Subcutaneous adipose tissue (tissue), 4 donors: Measurements from ENCODE around the gene MGRN1. TPM values are rescaled to one million over a fixed set of nuclear protein-coding genes. Genes with fewer than 3 reads are reported as not detected.

ENCODE experiments used
- total RNA-seq, 4 donors: library from RNA; depleted of rRNA; stranded (reverse); fragments of >200 nt; gene quantifications; one replicate each; pipeline ENCODE4 v1.1.0, GENCODE V29; 2016
- TF ChIP-seq, protein P1 (sequence below): fragments of 450-650 bp; IDR thresholded peaks from one replicate; pipeline ENCODE4 v1.5.1; 2016; ENCODE audit warnings: low read depth, mild to moderate bottlenecking, control low read depth, antibody characterized with exemption, moderate library complexity

Gene MGRN1
- total RNA-seq, 4 donors from 2014 or later = 21.2 to 44.5 (median 25.2) TPM

DNA sequence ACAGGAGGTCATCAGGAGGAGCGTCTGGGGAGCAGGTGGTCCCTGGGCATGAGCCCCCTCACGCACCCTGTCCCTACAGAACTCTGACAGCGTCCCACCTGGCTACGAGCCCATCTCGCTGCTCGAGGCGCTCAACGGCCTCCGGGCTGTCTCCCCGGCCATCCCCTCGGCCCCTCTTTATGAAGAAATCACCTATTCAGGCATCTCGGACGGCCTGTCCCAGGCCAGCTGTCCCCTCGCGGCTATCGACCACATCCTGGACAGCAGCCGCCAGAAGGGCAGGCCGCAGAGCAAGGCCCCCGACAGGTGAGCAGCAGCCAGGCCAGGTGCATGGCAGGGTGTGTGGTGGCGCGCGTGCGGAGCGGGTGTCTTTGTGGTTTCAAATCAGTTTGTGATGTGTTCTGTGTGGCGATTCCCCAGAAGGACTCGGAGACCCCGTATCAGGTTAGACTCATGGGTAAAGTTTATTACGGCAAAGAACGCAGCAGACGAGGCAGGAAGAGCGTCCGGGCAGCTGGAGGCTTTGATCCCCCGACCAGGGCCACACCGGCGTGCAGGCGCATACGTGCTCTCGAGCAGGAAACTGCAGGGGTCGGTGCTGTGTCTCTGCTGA lies 57.0 kb downstream of the MGRN1 start:
- TF ChIP-seq, protein P1, sequence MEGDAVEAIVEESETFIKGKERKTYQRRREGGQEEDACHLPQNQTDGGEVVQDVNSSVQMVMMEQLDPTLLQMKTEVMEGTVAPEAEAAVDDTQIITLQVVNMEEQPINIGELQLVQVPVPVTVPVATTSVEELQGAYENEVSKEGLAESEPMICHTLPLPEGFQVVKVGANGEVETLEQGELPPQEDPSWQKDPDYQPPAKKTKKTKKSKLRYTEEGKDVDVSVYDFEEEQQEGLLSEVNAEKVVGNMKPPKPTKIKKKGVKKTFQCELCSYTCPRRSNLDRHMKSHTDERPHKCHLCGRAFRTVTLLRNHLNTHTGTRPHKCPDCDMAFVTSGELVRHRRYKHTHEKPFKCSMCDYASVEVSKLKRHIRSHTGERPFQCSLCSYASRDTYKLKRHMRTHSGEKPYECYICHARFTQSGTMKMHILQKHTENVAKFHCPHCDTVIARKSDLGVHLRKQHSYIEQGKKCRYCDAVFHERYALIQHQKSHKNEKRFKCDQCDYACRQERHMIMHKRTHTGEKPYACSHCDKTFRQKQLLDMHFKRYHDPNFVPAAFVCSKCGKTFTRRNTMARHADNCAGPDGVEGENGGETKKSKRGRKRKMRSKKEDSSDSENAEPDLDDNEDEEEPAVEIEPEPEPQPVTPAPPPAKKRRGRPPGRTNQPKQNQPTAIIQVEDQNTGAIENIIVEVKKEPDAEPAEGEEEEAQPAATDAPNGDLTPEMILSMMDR = no peak

DNA sequence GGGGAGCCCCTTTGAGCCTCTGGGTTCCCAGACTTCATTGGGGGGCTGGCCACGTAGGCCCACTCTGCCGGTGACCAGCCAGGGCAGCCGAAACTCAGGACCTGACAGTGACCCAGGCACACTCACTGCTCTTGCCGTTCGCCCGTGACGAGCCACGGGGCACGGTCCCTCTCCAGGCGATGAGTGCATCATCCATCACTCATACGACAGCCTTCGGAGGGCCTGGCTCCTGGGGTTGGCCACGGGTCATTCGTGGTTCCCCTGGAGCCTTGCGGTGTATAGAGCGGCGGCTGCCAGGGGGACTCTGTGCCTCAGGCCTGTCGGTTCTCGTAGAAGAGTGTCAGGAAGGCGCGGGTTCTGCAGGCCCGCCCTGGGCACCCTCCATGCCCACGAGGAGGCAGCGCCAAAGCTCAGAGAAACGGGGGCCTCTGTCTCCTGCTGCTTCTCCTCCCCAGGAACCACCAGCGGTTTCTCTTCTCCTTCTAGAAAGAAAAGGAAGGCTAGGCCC lies 57.5 kb downstream of the MGRN1 start:
- TF ChIP-seq, protein P1 = no peak

DNA sequence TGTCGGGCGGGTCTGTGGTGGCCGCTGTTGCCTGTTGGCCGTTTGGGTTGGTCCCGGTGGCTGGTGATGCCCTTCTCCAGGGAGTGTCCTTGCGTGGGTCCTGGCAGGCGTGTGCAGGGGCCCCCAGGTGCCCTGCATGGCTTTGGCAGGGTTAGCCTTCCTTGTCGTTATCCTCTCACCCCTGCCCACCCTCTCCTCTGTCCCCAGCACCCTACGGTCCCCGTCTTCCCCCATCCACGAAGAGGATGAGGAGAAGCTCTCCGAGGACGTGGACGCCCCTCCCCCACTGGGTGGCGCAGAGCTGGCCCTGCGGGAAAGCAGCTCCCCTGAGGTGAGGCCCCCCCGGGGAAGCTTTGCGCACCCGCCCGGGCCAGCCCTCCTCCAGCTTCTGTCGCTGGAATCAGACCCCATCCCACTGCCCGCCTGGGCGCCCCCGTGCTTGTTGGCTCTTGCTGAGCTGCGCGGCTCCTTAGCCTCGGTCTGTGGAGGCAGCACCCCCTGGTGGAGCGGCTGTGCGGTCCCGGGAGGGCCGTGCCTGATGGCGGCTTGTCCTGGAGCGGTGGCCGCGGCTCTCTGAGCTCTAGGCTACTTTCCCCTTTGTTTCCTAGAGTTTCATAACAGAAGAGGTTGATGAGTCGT lies 58.1 kb downstream of the MGRN1 start:
- TF ChIP-seq, protein P1 = no peak

DNA sequence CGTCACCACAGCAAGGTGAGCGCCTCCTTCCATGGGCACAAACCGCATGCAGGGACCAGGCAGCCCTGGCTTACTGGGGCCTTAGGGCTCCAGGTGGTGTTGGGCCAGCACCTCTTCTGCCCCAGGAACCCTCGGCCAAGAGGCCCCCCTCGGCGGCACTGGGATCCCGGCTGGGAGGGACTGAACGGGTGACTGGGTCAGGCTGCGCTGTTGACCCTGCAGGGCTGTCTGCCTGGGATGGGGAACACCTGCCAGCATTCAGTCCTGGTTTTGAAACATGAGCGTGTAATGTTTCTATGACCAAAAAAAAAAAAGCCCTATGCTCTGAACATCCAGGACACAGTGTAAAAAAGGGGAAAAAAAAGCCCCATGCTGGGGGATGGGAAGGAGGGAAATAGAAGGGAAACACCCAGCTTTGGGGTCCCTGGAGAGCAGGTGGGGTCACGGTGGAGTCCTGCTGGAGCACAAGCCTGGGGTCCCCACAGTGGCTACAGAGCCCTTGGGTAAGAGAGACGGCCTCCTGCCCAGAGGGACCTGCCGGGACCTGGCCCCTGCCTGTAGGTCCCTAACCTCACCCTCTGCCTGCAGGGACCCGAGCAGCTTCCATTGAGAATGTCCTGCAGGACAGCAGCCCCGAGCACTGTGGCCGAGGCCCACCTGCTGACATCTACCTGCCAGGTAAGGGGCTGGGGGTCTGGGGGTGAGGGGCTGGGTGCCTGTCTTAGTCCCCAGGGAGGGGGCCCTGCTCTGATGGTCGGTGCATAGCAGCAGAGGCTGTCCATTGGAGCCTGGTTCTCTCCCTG lies 58.8 kb downstream of the MGRN1 start:
- TF ChIP-seq, protein P1 = no peak

DNA sequence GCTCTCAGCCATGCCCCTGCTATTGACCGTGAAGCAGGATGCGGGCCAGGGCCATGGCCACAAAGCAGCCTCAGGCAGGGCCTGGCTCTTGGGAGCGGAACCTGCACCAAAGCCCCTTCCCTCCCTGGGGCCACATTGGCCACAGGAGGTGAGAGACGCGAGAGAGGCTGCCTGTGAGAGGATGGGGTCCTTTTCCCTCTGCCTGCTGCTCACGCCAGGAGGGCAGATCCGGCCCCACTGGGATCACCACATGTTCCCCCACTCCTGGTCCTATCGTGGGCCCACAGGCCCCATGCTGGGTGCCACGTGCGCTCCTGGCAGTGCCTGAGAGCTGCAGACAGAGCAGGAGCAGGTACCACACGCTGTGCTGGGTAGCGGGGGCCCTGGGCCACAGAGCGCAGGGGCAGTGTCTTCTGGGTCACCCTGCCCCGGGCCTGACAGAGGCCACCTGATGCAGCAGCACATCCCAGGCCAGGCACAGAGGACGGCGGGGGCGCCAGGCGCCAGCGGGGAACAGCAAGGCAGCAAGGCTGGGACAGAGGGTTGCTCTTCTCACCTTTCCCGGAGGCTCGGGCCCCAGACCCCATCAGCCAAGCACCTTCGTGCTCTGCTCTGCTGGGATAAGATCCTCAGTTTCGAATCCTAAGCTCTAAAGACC lies 59.6 kb downstream of the MGRN1 start:
- TF ChIP-seq, protein P1 = no peak

DNA sequence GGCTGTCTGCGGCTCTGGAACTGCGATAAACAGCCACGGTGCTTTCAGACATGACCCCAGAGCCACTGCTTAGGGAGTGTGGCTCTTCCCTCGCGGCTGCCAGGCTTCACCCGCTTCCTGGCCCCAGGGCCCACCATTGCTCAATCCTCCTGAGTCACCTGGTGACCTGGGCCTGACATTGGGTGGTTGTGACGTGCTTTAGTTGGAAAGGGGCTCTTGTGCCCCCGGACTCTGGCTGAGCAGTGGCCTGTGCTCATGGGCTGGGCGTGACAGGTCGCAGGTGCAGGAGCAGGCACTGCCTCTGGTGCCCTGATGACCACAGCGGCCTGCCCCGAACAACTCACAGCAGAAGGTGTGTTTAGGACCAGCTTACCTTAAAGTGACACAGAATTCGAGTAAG lies 60.1 kb downstream of the MGRN1 start:
- TF ChIP-seq, protein P1 = no peak

DNA sequence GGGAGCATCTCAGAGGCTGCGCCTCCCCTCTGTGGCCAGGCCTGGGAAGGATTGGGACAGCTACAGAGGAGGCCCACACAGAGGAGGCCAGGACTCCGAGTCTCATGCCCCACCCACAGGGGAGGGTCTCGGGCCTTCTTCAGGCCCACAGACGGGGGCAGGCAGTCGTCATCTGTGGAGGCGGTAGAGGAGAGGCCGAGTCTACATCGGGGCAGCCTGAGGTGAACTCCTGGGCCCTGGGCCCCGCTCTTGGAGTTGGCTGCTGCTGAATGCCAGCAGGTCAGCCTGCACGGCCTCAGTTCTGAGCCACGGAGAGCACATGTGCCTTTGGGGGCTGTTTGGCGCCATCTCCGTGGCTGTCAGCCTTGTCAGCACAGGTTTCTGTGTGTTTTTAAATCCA lies 60.7 kb downstream of the MGRN1 start:
- TF ChIP-seq, protein P1 = no peak
